ENCODE measurements around the gene VIM. TPM values are rescaled to one million over a fixed set of nuclear protein-coding genes. Genes with fewer than 3 reads are reported as not detected.

Gene VIM
- total and polyA plus RNA-seq, 10 of the 15 experiments (the other 5 are each of a cell fraction or from before 2014, with no cell fraction given) = 44.2 to 287 (median 188) TPM

GRCh38 chr10:17203416-17203815 is 24.6 kb upstream of the VIM start:
- CTCF ChIA-PET = no interaction called here

More at GRCh38 chr10:17203416-17203815, 24.6 kb upstream of the VIM start:
- Histone ChIP-seq H3K4me3 (no peak overlapping the region), H3K79me2 (ENCODE audit: control insufficient read depth, insufficient read depth, low read length) (no peaks in the 10 kb centered on the region), H3K4me1 (ENCODE audit: control insufficient read depth, insufficient read depth, low read length) (peaks cover 5% of the 10 kb centered on the region), H3K4me2 (ENCODE audit: control insufficient read depth, insufficient read depth) (no peak overlapping the region), H2AFZ (ENCODE audit: control insufficient read depth, low read depth, low read length) (no peak overlapping the region), H3K27ac (ENCODE audit: control insufficient read depth, insufficient read depth) (no peak overlapping the region), H3K9me3 (replicated peaks; ENCODE audit: control insufficient read depth, insufficient read depth, low read length) (no peaks in the 10 kb centered on the region), H4K20me1 (ENCODE audit: control insufficient read depth, insufficient read depth) (no peaks in the 10 kb centered on the region), H3K27me3 (replicated peaks in 1 of 2; ENCODE audit: control insufficient read depth in 2 of 2, insufficient read depth in 2 of 2, low read length in 1 of 2) (no peaks in the 10 kb centered on the region), H3K36me3 (ENCODE audit: control insufficient read depth in 2 of 2, insufficient read depth in 2 of 2, low read length in 1 of 2) (no peaks in the 10 kb centered on the region), H3K9ac (ENCODE audit: control insufficient read depth, insufficient read depth, low read length) (no peak overlapping the region)
- ChIA-PET SMC1A (ENCODE audit: uncharacterized antibody, unreplicated experiment) (no interaction called here), RAD21 (ENCODE audit: unreplicated experiment) (interaction anchor here (2.7 kb wide), 1 partner anchor 27 kb away, joined by 10 read pairs; no protein-coding TSS in a partner anchor), POLR2A (no interaction called here)
- FAIRE-seq (no peak), DNase-seq (ENCODE audit: low read depth, low spot score) (no peak), ATAC-seq (no peak)
- intact Hi-C loops (cut with micrococcal nuclease; ENCODE audit: unreplicated experiment) (no loop called here), in situ Hi-C loops (cut with MboI) (loop anchor here (25.0 kb wide), 1 partner anchor 1459 kb away; the partner anchor contains the start of genes ARL5B and NSUN6)
- WGBS (ENCODE audit: insufficient coverage, insufficient replicate concordance, low lambda C conversion rate, missing lambda C conversion rate) = 34% methylated on average over 3 of the region's 3 CpGs
- no peak for TF ChIP-seq NRF1 (conservative IDR thresholded peaks at IDR 0.05; ENCODE audit: low read depth, low read length)
- no peak for TF ChIP-seq MTA3 (IDR thresholded peaks at IDR 0.05; ENCODE audit: borderline replicate concordance, low read length)
- no peak for TF ChIP-seq KDM1A (IDR thresholded peaks at IDR 0.05; ENCODE audit: borderline replicate concordance)
- no peak for TF ChIP-seq NFXL1 (IDR thresholded peaks at IDR 0.05; ENCODE audit: borderline replicate concordance)
- TF ChIP-seq TAF1 (IDR thresholded peaks at IDR 0.05; ENCODE audit: borderline replicate concordance, low read depth, low read length) = no peak
- TF ChIP-seq ZNF592 (IDR thresholded peaks at IDR 0.05) = no peak
- no peak for TF ChIP-seq DPF2 (IDR thresholded peaks at IDR 0.05)
- no peak for TF ChIP-seq KAT2A (conservative IDR thresholded peaks at IDR 0.05; ENCODE audit: control insufficient read depth, low read depth, low read length)
- no peak for TF ChIP-seq BCL3 (IDR thresholded peaks at IDR 0.05; ENCODE audit: borderline replicate concordance, insufficient read depth, low read depth, low read length, poor library complexity, severe bottlenecking)
- TF ChIP-seq SUPT20H (IDR thresholded peaks at IDR 0.05; ENCODE audit: borderline replicate concordance, control insufficient read depth, low read depth, low read length) = no peak
- no peak for TF ChIP-seq E4F1 (IDR thresholded peaks at IDR 0.05; ENCODE audit: borderline replicate concordance, partially characterized antibody)
- no peak for TF ChIP-seq MYC (IDR thresholded peaks at IDR 0.05; ENCODE audit: insufficient read depth, insufficient read length, insufficient replicate concordance, low read length, severe bottlenecking)
- no peak for TF ChIP-seq RAD51 (IDR thresholded peaks at IDR 0.05)
- no TSS peak for BruUV-seq (replicated peaks)
